ENCODE measurements around the gene RAB3GAP2.
"Not testable (repeated sequence)": the region's sequence is repeated elsewhere in the genome, so short reads cannot be mapped to it uniquely, and the experiment has no call there.

RAB3GAP2 gene

GRCh38 chr1:220239966-220240365 lies 32.3 kb downstream of the RAB3GAP2 start:
- no peak for DNase-seq (ENCODE audit: low read depth in 2 of 2)

- DNase-seq (ENCODE audit: low read depth in 2 of 2), result no peak
Observed at GRCh38 chr1:220239213-220239612, 33.0 kb downstream of the RAB3GAP2 start.

GRCh38 chr1:220236278-220236677 lies 36.0 kb downstream of the RAB3GAP2 start:
- not testable (repeated sequence) for DNase-seq (ENCODE audit: low read depth in 2 of 2)

- no peak for DNase-seq (ENCODE audit: low read depth in 2 of 2)
Observed at GRCh38 chr1:220235462-220235861, 36.8 kb downstream of the RAB3GAP2 start.

GRCh38 chr1:220233927-220234326 lies 38.3 kb downstream of the RAB3GAP2 start:
- DNase-seq (ENCODE audit: low read depth in 2 of 2), result no peak

- no peak for DNase-seq (ENCODE audit: low read depth in 2 of 2)
Observed at GRCh38 chr1:220229771-220230170, 42.5 kb downstream of the RAB3GAP2 start.

GRCh38 chr1:220227393-220227792 lies 44.9 kb downstream of the RAB3GAP2 start:
- DNase-seq (ENCODE audit: low read depth in 2 of 2), result no peak

GRCh38 chr1:220226752-220227151 lies 45.5 kb downstream of the RAB3GAP2 start:
- DNase-seq (ENCODE audit: low read depth in 2 of 2), result no peak

GRCh38 chr1:220225957-220226356 lies 46.3 kb downstream of the RAB3GAP2 start:
- no peak for DNase-seq (ENCODE audit: low read depth in 2 of 2)

- no peak for DNase-seq (ENCODE audit: low read depth in 2 of 2)
Observed at GRCh38 chr1:220224611-220225124, 47.6 kb downstream of the RAB3GAP2 start.

- DNase-seq (ENCODE audit: low read depth in 2 of 2), result no peak
Observed at GRCh38 chr1:220224033-220224432, 48.2 kb downstream of the RAB3GAP2 start.

- no peak for DNase-seq (ENCODE audit: low read depth in 2 of 2)
Observed at GRCh38 chr1:220222939-220223338, 49.3 kb downstream of the RAB3GAP2 start.

- DNase-seq (ENCODE audit: low read depth in 2 of 2), result no peak
Observed at GRCh38 chr1:220221670-220222069, 50.6 kb downstream of the RAB3GAP2 start.

- DNase-seq (ENCODE audit: low read depth in 2 of 2), result no peak
Observed at GRCh38 chr1:220221269-220221668, 51.0 kb downstream of the RAB3GAP2 start.

- not testable (repeated sequence) for DNase-seq (ENCODE audit: low read depth in 2 of 2)
Observed at GRCh38 chr1:220220699-220221040, 51.6 kb downstream of the RAB3GAP2 start.

- no peak for DNase-seq (ENCODE audit: low read depth in 2 of 2)
Observed at GRCh38 chr1:220219865-220220698, 52.2 kb downstream of the RAB3GAP2 start.

GRCh38 chr1:220219136-220219442 lies 53.2 kb downstream of the RAB3GAP2 start:
- DNase-seq (ENCODE audit: low read depth in 2 of 2), result no peak

GRCh38 chr1:220218397-220219135 lies 53.7 kb downstream of the RAB3GAP2 start:
- not testable (repeated sequence) for DNase-seq (ENCODE audit: low read depth in 2 of 2)

GRCh38 chr1:220217383-220217988 lies 54.8 kb downstream of the RAB3GAP2 start:
- DNase-seq (ENCODE audit: low read depth in 2 of 2), result no peak

- DNase-seq (ENCODE audit: low read depth in 2 of 2), result no peak
Observed at GRCh38 chr1:220213382-220213983, 58.8 kb downstream of the RAB3GAP2 start.

- DNase-seq (ENCODE audit: low read depth in 2 of 2), result no peak
Observed at GRCh38 chr1:220207411-220207810, 64.8 kb downstream of the RAB3GAP2 start.

GRCh38 chr1:220204758-220205157 lies 67.5 kb downstream of the RAB3GAP2 start:
- DNase-seq (ENCODE audit: low read depth in 2 of 2), result not testable (repeated sequence)
